ENCODE results near the gene SGCG.
"Not testable (repeated sequence)": the region's sequence is repeated elsewhere in the genome, so short reads cannot be mapped to it uniquely, and the experiment has no call there.

SGCG gene

DNA sequence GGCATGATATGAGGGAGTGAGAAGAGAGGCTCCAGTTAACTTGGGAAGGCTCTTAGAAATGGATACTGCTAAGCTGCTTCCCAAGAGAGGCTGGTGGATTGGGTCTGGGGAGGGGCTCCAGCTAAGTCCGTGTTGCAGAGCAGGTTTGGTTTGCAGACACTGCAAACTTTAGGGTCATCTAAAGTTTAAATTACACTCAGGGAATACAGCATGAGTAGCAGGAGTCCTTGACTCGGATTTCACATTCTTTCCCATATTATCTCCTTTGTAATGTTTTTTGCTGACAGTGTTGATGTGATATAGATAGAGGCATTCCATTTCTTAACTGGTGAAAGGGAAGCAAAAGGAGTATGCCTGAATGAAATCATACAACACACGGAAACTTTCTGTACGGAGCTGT is 31.9 kb downstream of the SGCG start:
- DNase-seq (ENCODE audit: low read depth) = no peak

DNA sequence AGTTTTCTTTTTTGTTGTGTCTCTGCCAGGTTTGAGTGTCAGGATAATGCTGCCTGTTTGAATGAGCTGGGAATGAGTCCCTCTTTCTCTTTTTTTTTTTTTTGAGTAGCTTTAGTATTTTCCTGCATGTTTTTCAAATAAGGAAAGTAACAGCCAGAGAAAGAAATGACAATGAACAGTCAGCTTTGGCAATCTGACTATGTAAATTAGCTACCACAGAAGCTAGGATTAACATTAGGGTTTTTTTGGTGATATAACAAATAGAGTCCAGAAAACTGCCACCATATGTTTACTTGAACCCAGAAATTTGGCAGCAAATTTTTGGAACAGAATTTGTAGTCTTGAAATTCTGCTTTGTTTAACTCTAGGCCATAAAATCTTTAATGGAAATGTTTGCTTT is 50.5 kb downstream of the SGCG start:
- no peak for DNase-seq (ENCODE audit: low read depth)

DNA sequence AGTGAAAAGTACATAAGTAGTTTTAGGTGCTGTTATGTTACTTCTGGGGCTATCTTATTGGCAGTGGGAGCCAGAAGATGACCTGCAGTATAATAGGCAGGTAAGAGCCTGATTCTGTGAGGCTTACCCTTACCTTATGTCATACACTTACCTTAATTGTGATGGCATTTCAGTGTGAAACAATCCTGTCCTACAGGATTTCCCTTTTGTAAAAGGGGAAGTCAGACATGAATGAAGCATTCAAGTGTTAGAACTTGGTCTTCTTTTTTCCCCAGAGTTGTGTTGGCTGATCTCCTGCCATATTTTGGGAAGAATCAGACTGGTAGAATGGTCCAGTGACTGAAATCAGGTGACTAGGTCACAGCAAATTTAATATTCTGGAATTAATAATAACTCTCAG is 55.2 kb downstream of the SGCG start:
- DNase-seq (ENCODE audit: low read depth) = no peak

DNA sequence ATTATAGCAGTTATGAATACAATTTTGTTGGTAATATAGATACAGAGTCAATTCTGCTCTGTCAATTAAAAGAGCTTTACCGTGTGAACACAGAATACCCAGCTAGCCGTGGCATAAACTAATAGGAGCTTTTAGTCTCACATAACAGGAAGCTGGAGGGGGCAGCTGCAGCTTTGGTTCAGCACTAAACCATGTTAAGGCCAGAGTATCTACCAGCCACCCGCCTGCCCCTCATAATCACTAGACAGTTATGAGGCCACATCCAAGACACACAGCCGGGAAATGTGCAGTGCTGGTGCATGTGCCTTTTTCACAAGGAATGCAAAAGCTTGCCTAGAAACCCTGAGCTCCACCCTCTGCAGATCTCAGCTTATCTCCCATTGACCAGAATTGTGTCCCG is 62.3 kb downstream of the SGCG start:
- DNase-seq (ENCODE audit: low read depth) = no peak

DNA sequence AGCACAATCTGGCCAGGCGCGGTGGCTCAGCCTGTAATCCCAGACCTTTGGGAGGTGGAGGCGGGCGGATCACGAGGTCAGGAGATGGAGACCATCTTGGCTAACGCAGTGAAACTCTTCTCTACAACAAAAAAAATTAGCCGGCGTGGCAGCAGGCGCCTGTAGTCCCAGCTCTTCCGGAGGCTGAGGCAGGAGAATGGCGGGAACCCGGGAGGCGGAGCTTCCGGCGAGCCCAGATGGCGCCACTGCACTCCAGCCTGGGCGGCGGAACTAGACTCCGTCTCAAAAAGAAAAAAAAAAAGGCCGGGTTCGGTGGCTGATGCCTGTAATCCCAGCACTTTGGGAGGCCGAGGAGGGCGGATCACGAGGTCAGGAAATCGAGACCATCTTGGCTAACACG is 67.6 kb downstream of the SGCG start:
- not testable (repeated sequence) for DNase-seq (ENCODE audit: low read depth)

DNA sequence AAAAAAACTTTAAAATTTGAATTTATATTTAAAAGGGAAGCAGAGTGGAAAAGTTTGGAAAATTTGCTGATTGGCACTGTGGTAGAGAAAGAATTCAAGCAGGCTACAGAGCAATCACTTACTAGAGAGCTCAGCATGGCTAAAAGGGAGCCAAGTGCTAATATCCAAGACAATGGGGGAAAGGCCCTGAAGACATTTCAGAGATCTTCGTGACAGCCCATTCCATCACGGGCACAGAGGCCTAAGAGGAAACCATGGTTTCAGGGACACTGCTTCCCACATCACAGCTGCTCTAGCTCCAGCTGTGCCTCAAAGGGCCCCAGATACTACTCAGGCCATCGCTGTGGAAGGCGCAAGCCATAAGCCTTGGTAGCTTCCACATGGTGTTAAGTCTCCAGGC is 73.7 kb downstream of the SGCG start:
- no peak for DNase-seq (ENCODE audit: low read depth)

DNA sequence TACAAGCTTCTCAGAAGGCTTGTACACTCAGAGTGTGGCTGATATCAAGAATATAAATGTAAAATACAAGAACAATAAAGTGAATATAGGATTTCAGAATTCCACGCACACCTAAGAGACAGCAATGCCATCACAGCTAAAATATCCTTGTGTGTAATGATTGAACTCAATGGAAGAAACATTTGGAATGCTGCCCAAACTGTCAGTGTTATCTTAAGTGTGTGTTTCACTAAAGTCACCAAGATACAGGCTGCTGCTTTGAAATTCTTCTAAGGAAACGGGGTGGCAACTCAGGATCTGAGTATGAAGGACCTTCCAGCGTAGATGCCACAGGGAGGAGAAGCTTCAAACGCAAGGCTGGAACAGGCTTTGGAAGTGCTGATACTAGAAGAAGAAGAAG is 86.8 kb downstream of the SGCG start:
- DNase-seq (ENCODE audit: low read depth) = no peak

DNA sequence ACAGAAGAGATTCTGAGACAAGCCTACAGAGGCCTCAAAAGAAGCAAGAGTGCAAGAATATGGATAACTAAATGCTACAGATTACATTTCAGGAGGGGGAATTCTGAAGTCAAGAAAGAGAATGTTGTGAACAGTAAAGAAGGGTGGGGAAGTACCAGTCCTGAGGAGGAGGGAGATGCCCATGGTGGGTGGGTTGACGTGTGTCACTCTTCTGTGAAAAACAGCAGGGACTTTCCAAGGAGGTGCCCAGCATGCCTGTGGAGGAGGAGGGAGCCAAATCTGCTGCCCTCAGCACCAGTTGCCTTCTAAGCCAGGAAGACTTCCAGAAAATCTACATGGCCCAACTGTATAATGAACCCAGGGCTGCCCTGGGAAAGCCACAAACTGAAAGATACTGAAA is 87.7 kb downstream of the SGCG start:
- DNase-seq (ENCODE audit: low read depth) = no peak

DNA sequence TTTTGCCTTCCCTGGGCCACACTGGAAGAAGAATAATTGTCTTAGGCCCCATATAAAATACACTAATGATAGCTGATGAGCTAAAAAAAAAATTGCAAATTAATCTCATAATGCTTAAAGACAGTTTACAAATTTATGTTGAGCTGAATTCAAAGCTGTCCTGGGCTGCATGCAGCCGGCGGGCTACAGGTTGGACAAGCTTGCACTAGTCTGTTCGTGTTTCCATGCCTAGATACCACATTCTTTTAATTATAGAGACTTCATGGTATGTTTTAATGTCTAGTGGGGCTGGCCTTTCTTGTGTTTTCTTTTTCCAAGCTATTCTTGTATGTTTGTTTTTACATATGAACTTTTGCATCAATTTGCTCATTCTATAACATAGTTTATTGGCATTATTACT is 90.6 kb downstream of the SGCG start:
- no peak for DNase-seq (ENCODE audit: low read depth)

DNA sequence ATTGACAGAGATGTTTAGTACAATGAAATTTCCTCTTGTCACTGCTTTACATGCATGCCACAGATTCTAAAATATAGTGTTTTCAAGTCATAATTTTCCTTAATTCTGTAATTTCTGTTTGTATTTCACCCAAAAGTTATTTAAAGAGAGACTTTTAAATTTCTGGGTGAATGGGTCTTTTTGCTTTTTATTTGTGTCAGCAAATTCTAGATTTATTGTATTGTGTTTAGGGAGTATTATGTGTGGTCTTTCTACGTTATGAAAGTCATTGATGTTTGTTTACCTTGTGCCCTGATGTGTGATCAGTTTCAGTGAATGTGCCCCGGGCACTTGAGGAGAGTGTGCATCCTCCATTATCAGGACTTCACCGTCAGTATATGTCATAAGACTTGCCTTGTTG is 92.7 kb downstream of the SGCG start:
- no peak for DNase-seq (ENCODE audit: low read depth)

DNA sequence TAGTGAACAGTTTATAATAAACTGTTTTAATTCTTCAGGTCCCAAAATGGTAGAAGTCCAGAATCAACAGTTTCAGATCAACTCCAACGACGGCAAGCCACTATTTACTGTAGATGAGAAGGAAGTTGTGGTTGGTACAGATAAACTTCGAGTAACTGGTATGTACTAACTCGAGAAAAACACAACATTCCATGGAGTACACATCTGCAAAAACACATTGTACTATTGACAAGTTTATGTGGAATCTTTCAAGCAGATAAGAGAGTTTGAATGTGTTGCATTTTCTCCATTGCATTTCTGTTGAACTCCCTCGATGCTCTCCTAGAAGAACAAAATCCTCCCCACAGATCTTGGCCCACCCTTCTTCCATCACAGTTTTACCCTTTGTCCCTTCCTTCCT is 98.5 kb downstream of the SGCG start:
- no peak for DNase-seq (ENCODE audit: low read depth)

DNA sequence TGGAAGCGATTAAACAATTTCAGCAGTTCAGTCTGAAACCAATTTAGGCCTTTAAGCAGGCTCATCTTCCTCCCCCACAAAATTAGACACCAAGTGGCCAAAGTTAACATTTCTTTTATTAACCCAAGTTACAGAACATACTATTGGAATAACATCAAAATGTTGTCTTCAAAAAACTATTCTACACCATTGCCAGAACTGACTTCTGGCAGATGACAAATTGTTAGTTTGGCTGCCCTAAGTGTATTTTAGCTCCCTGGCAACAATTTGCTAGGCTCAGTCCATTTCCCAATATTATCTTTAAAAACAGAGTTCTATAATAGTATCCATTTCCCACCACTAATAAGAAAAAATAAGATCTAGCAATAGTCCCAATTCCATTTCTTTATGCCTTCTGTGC is 107.8 kb downstream of the SGCG start:
- no peak for DNase-seq (ENCODE audit: low read depth)

DNA sequence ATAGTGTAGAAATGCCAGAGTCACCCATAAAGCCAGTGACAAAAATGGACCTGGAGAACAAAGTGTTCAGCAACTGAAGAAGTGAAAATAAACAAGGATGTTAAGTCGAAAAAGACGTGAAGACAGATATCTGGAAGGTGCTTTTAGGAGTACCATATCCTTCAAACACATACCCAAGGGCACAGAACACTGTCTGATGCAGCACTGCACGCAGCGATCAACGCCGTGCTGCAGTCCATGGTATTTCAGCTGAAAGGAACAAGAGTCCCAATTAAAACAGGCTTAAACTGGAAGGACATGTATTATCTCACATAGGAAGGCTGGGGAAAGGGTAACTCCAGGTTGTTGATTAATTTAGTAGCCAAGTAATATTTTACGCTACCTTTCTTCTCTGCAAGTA is 108.2 kb downstream of the SGCG start:
- no peak for DNase-seq (ENCODE audit: low read depth)

DNA sequence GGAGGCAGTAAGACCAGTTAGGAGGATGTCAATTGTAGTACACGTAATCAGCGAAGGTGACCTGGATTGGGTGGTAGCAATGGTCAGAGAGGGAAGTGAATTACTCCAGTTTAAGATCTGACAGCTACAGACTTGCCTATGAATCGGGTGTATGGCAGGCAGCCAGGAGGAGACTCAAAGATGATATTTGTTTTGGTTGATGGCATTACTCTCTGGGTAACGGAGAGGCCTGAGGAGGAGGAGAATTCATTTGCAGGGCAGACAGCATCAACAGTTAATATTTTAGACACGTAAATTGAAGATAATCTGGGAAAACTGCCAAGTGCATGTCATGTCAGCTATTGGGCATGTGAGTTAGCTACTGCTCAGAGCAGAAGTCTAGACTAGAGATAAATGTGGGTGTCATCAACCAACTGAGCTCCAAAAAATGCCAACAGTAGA is 109.2 kb downstream of the SGCG start:
- no peak for DNase-seq (ENCODE audit: low read depth)

DNA sequence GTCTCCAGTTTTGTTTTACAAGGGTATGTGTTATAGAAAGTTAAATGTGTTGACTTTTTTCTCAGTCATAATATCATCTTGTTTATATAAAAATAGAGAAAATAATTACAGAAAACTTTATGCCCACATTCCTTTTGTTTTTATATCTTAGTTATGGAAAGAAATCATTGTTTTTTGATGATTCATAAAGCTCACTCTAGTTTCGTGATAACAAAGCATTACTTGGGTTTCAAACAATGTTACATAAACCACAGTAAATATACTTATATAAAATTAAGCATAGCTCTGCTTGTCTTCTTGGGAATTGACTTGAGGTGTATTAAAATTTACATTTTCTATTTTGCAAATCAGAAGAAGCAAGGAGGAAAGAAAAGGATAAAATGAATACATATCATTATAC is 111.8 kb downstream of the SGCG start:
- no peak for DNase-seq (ENCODE audit: low read depth)

DNA sequence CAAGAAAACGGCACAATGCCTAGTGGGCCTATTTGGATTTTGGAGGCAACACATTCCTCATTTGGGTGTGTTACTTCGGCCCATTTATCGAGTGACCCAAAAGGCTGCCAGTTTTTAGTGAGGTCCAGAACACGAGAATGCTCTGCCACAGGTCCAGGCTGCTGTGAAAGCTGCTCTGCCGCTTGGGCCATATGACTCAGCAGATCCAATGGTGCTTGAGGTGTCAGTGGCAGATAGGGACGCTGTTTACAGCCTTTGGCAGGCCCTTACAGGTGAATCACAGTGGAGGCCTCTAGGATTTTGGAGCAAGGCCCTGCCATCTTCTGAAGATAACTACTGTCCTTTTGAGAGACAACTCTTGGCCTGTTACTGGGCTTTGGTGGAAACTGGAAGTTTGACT is 134.1 kb downstream of the SGCG start:
- not testable (repeated sequence) for DNase-seq (ENCODE audit: low read depth)

DNA sequence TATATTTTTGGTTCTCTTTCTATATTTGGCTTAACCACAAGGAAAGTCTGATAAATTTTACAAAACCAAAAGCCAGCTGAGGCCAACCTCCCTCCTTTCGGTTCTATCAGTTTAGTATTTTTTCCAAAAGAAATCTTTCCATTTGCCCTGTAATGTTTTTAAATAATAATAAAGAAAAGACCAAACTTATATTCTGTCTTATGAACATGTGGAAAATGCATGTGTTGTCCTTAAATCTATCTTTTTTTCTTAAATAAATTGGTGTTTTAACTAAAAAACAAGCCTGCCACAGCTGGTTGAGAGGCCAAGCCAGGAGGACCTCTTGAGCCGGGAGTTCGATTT is 139.1 kb downstream of the SGCG start:
- no peak for DNase-seq (ENCODE audit: low read depth)

DNA sequence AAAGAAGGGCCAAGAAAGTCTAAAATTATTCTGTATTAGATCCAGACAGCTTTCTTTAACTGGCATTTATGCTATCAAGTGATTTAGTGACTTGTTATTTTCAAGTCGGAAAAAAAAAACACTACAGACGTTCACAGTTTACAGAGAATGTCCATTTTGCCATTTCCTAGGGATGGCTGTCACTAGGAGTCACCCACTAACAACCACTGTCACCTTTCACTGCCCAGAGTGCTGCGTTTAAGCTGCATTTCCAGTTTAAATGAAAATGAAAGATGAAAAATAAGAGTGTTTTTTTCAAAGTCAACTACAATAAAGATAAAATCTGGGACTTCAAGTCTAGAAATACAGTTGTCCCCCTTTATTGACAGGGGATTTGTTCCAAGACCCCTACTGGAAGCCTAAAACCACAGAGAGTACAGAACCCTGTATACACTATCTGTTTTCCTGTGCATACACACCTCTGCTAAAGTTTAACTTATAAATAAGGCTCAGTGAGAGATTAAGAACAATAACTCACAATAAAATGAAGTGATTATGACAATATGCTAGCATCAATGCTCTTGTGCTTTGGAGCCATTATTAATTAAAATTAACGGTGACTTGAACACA is 140.3 kb downstream of the SGCG start:
- DNase-seq (ENCODE audit: low read depth) = no peak

DNA sequence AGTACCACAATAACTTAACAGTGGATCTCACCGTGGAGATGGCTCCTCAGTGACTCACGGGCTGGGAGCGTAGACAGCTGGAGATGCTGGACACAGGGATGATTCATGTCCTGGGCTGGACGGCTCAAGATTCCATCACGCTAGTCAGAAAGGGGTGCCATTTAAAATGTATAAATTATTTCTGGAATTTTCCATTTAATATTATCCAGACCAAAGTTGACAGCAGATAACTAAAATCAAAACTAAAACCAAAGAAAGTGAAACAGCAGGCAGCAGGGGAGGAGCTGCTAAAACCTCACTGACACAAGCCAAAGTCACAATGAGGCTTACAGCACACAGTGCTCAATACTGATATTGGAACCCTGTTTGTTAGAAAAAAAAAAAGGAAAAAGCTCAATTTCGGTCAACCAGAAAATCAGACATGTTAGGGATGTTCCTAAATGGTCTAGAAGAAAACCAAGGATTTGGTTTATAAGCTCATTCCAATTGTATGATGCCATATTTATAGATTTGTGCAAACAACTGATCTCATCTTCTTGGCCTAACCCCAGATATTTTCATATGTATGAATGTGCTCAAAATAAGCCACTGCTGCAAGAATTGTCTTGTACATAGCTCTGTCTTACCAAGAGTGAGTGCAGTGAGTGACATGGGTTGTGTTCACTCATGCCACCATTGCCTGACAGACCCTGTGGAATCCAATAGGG is 140.9 kb downstream of the SGCG start:
- no peak for DNase-seq (ENCODE audit: low read depth)

DNA sequence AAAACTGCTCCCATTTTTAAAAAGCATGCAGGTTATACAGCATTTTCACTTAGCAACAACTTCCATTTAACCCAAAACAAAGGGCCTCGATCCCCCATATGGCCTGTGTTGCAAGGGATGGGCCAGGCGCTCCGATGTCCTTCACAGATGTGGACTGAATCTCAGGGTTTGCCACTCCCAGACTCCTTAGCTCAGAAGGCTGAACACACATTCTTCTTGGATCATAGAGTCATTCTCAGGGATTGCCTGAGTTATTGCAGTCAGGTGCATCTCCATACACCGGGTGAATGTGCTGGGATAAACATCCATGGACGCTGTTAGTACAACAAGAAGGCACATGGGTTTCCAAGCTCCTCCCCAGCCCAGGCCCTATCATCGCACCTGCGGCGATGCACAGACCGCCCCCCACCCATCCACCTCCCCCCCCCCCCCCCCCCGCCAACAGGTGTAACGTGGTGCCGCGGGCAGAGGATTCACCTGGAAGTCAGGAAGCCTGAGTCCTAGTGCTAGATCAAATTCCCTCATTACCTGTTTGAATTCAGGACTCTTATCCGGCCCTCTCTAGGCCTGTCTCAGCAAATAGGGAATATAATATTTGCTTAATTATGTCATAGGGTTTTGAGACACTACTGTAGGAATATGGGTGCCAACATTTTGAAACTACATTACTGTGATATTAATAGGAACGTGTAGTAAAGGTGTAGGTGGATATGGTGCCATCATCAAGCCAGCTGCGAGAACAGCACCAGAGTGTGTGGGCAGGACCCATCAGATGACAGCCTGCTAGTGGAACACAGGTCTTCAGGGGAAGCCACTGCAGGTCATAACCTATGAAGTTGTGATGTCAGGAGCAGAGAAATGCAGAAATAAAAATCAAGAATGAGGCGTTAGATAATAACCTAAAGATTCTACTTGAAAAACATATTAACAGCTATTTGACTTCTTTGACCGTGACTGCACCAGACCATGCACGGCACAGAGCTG is 141.9 kb downstream of the SGCG start:
- no peak for DNase-seq (ENCODE audit: low read depth)

DNA sequence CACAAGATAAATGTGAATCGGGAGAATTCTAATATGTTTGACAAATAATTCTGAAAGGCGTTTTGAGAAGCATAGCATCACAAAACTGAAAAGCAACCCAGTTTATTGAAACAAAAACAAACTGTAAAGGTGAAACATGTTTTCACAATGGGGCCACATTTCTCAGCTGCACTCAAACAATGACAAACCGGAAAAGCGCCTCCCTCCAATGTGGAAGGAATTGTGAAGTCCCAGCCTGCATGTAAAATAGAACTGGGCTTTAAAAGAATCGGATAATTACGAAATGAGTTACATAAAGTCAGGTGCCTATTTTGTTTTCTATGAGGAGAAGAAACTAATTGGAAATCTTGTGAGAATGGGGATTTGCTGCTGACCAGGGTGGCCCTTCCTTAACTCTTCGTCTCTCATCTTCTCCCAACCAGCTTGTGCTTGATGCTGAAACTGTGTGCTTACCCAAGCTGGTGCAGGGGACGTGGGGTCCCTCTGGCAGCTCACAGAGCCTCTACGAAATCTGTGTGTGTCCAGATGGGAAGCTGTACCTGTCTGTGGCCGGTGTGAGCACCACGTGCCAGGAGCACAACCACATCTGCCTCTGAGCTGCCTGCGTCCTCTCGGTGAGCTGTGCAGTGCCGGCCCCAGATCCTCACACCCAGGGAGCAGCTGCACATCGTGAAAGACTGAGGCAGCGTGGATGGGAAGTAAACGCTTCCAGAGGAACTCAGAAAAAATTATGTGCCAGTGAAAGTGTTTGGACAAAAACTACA is 143.3 kb downstream of the SGCG start:
- no peak for DNase-seq (ENCODE audit: low read depth)

DNA sequence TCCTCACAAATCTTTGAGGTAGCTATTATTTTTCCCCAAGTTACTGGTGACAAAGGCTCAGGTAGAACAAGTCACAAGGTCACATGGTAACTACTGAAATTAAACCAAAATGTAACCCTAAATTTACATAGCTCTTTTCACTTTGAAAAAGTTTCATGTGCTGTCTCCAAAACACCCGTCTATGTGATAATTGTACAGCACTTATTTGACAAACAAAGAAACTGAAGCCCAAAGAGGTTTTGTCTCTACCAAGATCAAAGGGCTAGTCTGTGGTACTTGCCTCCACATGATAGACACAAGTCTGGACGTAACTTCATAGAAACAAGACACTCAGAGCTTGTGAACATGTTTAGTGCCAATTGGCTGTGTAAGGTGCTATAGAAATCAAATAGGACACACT is 144.4 kb downstream of the SGCG start:
- DNase-seq (ENCODE audit: low read depth) = no peak

All from T follicular helper cell (primary cell).